GM21723 (cell line): Measurements from ENCODE around the gene LAMA3.

ENCODE experiments used
- ATAC-seq: cut with Tn5 transposase; IDR thresholded peaks from one replicate; pipeline ENCODE4 v1.9.1; 2021; ENCODE audit warnings: mild to moderate bottlenecking, moderate library complexity; ENCODE audit not compliant: unreplicated experiment

Gene LAMA3

GRCh38 chr18:23963443-23964165 is 274.4 kb downstream of the LAMA3 start:
- ATAC-seq = no peak

DNA sequence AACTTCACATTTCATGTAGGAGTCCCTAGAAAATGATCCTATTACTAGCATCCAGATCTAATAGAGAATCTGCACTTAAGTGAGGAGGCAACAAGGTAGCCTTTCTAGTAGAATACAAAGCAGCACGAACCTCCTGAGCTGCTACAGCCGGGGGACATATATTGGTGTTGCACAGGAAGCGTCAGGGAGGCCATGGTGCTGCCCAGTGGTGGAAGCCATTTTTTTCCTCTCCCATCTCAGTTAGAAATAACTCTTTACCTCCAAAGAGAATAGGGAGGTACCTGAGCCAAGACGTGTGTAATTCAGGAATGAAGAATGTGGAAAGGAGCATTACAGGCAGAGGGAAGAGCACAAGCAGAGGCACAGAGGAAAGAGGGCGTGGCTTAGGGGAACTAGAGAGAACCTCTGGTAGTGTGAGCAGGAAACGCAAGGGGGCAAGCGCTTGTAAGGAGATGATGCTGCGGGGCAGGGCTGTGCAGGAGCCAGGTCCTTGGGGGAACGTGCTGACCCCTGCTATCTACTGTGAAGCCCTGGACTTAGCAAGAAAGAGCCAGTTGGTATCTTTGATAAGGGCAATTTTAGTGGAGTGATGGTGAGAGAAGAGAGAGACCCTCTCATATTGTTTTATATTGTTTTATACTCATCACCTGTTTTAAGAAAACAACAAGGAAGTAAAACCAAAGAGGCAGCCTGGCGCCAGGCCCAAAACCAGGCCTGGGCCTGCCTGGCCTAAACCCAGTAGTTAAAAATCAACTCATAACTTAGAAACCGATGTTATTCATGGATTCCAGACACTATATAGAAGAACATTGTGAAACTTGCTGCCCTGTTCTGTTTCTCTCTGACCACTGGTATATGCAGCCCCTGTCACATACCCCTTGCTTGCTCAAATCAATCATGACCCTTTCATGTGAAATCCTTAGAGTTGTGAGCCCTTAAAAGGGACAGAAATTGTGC is 275.3 kb downstream of the LAMA3 start:
- no peak for ATAC-seq

- ATAC-seq = no peak
Measured at GRCh38 chr18:23966909-23967308, 277.7 kb downstream of the LAMA3 start.

GRCh38 chr18:23967321-23968089 is 278.3 kb downstream of the LAMA3 start:
- peak; percentile 62 for ATAC-seq

DNA sequence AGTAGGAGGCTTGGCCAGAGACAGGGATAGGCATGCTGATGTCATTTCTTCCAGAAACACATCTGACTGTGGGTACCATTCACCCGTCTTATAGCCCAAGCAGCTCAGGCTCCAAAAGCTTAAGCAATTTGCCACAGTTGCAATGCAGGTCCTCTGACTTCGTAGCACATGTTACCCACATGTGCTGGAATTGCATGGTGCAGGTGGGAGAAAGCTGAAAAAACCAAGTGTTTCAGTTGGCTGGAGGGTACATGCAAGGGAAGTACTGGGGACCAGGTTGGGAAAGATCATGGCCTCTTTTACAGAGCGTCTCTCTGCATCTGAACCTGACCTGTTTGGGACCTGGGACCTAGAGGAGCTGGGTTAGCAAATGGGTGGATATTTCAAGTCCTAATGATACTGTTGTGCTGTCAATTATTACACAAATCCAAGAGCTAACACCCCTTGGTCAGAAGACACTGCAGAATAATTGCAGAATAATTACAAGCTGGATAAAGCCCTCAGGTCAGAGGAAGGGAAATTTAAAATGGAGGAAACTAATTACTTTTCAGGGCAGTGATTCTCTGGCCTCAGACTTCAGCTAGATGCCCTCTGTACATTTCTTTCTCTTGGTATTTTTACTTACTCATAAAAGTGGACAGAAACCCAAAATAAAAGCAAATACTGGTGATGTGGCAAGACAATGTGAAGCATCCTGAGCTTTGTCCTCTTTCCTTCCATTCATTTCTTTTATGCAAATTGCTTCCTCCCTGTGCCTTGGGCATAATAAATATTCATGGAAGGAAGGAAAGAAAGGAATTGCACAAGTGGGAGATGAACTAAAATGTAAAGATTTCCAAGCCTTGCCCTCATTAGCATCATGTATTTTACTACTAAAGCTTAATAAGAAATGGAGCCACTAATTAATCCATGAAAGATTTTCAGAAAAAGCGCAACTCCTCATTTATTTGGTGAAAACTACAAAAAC is 279.7 kb downstream of the LAMA3 start:
- no peak for ATAC-seq

GRCh38 chr18:23969664-23970063 is 280.4 kb downstream of the LAMA3 start:
- no peak for ATAC-seq

DNA sequence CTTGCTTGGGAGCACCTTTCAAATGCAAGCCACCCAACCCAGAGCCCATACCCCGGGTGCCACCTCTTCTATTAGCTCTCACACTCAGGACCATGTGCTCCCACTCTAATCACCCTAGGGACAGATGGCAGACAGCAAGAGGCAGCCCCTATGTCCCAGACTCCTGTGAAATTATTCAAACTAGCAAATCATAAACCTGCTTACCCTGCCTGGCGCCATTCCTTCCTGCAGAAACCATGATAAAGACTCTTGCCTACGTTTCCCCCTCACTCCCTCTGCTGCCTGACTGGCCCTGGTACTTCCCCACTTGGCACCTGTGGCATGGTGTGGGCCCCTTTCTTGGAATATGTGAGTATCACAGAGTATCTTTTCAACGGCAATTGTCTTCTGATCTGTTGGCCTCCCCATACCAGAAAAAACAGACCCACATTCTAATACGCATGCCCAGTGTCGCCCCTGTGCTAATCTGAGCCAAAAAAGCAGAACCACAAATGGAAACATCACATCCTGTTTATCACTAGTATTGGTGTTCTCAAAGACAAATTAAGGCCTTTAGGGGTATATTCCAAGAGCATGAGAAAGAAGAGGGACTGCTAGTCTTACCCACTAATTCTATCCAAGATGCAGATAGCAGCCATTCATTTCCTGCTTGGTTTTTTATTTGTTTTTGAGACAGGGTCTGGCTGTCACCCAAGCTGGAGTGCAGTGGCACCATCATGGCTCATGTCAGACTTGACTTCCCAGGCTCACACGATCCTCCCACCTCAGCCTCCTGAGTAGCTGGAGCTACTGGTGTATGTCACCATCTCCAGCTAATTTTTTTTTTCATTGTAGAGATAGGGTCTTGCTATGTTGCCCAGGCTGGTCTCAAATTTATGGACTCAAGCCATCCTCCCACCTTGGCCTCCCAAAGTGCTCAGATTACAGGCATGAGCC is 281.2 kb downstream of the LAMA3 start:
- ATAC-seq = no peak

DNA sequence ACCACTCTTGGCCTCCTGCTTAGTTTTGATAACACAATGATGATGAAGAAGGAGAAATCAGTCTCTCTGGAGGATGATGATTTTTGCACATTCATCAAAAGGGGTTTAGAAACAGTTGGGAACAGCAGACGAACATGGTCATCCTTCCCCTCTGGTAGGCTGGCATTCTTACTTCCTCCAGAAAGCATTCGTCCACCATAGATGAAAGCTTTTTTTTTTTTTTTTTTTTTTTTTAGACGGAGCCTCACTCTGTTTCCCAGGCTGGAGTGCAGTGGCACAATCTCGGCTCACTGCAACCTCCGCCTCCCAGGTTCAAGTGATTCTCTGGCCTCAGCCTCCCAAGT is 281.8 kb downstream of the LAMA3 start:
- no peak for ATAC-seq

DNA sequence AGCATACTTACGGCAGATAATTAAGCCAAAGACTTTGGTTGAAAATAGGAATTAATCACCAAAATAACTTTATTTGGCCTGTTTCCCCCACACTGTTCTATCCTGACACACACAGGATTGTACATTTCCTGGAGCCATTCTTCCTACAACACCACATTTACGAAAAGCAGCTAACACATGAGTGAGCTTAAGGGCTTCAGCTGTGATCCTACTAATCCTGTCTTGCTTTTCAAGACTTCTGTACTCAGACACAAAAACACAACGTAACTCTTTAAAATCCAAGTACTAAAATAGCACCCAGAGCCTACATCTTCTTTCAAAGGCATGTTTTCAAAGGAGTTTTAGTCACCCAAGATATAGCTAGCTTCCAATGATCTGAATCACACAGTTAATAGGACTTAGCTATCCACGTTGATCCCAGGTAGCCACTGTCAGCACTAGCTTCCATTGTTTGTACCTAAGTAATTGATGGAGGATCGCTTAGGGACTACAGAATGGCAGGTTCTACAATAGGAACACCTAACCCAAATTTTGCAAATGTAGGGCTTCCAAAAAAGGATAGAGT is 282.5 kb downstream of the LAMA3 start:
- ATAC-seq = no peak

GRCh38 chr18:23972453-23972852 is 283.2 kb downstream of the LAMA3 start:
- ATAC-seq = no peak

DNA sequence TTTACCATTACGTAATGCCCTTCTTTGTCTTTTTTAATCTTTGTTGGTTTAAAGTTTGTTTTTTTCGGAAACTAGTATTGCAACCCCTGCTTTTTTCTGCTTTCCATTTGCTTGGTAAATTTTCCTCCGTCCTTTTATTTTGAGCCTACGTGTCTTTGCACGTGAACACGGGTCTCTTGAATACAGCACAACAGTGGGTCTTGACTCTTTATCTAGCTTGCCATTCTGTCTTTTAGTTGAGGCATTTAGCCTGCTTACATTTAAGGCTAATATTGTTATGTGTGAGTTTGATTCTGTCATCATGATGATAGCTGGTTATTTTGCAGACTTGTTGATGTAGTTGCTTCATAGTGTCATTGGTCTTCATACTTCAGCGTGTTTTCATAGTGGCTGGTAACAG is 287.9 kb downstream of the LAMA3 start:
- ATAC-seq = no peak

DNA sequence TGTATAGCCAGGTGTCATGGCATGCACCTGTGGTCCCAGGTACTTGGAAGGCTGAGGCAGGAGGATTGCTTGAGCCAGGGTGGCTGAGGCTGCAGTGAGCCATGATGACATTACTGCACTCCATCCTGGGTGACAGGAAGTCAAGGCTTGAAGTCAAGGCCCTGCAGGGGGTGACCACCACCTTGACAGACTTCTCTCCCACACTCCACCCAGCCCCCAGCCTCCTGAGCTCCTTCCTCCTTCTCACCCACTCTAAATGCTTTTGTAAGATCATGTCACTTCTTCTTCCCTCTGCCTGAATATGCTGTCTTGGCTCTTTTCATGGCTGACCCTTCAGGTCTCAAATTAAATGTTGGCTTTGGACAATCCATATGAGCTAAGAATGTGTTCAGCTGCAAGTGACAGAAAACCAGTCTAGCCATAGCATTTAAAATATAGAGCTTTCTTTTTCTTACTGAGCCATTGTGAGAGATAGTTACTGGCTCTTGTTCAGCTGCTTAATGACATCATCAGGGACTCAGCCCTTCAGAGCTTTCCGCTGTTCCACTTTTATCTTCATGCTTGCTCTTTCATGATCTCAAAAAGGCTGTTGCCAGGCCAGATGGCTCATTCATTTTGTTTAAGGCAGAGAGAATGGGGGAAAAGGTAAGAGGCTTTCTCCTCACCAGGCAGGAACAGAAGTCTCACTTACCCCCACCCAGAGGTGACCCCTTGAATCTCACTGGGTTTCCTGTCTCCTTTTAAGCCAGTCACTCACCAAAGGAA is 288.6 kb downstream of the LAMA3 start:
- ATAC-seq = no peak

GRCh38 chr18:23981369-23981980 is 292.2 kb downstream of the LAMA3 start:
- peak; percentile 87 for ATAC-seq

DNA sequence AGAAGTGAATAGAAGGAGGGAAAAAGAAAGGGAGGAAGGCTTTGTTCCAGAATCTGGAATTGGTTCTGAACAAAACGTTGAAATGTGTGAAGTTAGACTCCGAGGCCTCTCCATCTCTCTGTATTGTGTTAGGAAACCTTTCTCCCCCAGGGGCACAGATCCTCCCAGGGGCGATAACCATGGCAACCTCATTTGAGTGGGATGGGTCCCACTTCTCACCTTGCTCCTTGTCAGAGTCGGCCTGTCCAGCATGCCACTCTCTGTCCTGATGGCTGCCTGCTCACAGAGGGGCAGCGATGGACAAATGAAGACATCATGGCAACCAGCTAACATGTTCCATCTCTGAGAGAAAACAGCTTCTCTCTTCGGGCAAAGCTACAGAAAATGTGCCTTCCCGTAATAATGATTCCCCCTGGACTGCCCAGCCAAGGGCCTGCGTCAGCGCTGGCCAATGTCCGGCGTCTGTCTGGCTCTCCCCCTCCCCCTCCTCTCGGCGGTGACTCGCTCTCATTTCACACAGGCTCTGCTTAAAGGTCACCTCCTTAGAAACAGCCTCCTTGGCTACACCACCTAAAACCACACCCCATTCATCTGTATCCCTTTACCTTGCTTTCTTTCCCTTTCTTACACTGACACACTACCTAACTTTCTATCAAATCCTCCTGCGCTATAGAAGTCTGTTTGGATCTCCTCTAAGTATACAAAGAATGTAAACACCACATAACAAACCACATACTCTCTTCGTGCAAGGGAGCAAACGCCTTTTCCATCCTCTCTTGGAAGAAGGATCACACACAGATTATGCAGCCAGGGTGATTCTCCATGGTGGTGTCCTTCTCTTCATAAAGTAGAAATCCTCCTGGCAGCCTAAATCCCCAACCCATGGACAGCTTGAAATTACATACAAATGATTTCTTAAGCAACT is 293.2 kb downstream of the LAMA3 start:
- no peak for ATAC-seq

DNA sequence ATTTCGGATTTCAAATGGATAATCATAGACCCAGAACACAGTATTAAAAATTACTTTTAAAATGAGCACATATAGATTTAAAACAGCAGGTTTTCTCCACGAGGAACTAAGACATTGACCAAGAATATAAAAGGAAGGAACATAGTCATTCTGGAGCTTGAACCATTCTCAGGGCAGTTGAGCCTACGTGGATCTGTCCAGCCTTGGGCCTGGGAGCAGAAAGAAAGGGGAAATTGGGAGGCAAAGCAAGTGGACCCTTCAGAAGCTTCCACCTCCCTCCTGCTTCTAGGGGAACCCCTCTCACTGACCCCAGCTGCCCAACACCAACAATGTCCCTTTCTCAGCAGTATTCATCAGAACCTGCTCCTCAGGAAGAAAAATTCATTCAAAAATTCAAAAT is 293.9 kb downstream of the LAMA3 start:
- ATAC-seq = no peak

DNA sequence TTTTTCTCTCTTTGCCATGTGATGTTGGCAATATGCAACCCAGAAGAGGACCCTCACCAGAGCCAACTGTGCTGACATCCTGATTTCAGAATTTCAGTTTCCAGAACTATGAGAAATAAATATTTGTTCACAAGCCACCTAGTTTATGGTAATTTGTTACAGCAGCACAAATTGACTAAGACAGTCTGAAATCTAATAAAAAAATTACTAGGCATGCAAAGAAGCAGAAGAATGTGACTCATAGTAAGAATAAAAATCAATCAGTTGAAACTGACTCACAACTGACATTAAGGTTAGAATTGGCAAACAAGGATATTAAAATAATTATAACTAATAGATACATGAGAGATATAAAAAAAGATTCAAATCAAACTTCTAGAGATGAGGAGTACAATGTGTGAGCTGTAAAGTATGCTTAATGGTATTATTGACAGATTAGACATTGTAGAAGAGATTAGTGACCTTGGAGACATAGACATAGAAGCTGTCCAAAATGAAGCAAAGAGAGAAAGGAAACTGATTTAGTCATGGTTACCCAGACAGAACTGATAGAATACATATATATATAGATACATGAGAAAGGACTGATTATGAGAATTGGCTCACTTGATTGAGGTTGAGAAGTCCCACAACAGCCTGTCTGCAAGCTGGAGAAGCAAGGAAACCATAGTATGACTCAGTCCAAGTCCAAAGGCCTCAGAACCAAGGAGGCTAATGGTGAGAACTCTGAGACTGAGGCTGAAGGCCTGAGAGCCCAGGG is 297.5 kb downstream of the LAMA3 start:
- ATAC-seq = no peak
